Measurements from ENCODE around the gene ZNF536.

GRCh38 chr19:30361721-30362120 lies 10.5 kb upstream of the ZNF536 start:
- no peak for TF ChIP-seq CTCF (IDR thresholded peaks at IDR 0.05; ENCODE audit: low read length)
- no peak for TF ChIP-seq EZH2phosphoT487 (IDR thresholded peaks at IDR 0.05; ENCODE audit: low read length)
- no peak for TF ChIP-seq EZH2 (optimal IDR thresholded peaks at IDR 0.05; ENCODE audit: low read depth, low read length)
